HCT116 (cell line): ENCODE data around the gene SND1.

Source experiments
- EZH2 ChIP-seq: fragments of 200-600 bp; sonication (generic); IDR thresholded peaks from 2 replicates; pipeline ENCODE4 v1.6.1; 2017; ENCODE audit warnings: antibody characterized with exemption, mixed run types
- POLR2A ChIP-seq: IDR thresholded peaks from 2 replicates; pipeline ENCODE4 v1.7.0; 2011; ENCODE audit warnings: borderline replicate concordance; ENCODE audit not compliant: insufficient read depth, insufficient read length; ENCODE audit errors: extremely low read depth
- SRF ChIP-seq: IDR thresholded peaks from 2 replicates; pipeline ENCODE4 v1.6.1; 2012; ENCODE audit warnings: low read depth
- TF ChIP-seq, protein P1 (sequence below), 3 experiments: fragments of 200-600 bp in 1 of 3; sonication (generic) in 1 of 3; IDR thresholded peaks in 2 of 3; conservative IDR thresholded peaks in 1 of 3; 2 replicates each; pipeline ENCODE4 v1.5.1; 2012 to 2017; ENCODE audit warnings: low read depth in 2 of 3, low read length in 2 of 3, antibody characterized with exemption in 1 of 3, borderline replicate concordance in 1 of 3, control low read depth in 1 of 3, mild to moderate bottlenecking in 1 of 3, mixed read lengths in 1 of 3, mixed run types in 1 of 3, moderate library complexity in 1 of 3; ENCODE audit not compliant: insufficient read depth in 1 of 3

DNA sequence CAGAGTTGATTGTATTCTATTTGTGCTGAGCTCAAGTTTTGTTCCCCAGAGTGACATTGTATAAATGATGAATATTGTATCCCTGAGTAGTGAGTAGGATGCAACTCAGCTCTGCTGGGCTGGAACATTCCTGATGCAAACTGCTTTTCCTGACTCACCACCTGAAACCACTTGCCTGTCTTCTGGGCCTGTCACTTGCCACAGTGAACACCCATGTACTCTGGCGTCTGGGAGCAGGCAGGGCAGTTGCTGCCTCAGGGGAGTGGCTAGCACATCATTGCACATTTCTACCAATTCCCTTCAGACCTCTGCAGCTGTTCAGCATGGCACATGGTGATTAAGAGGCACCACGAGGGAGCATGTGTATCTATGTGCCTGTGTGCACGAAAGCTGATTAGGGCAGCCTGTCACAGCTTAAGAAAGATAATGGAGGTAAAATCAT, 157.3 kb downstream of the SND1 start:
- TF ChIP-seq EZH2 (no peak), POLR2A (no peak), SRF (no peak)
- TF ChIP-seq, protein P1, sequence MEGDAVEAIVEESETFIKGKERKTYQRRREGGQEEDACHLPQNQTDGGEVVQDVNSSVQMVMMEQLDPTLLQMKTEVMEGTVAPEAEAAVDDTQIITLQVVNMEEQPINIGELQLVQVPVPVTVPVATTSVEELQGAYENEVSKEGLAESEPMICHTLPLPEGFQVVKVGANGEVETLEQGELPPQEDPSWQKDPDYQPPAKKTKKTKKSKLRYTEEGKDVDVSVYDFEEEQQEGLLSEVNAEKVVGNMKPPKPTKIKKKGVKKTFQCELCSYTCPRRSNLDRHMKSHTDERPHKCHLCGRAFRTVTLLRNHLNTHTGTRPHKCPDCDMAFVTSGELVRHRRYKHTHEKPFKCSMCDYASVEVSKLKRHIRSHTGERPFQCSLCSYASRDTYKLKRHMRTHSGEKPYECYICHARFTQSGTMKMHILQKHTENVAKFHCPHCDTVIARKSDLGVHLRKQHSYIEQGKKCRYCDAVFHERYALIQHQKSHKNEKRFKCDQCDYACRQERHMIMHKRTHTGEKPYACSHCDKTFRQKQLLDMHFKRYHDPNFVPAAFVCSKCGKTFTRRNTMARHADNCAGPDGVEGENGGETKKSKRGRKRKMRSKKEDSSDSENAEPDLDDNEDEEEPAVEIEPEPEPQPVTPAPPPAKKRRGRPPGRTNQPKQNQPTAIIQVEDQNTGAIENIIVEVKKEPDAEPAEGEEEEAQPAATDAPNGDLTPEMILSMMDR (IDR thresholded peaks at IDR 0.05 in 2 of 3, conservative IDR thresholded peaks at IDR 0.05 in 1 of 3; ENCODE audit: borderline replicate concordance in 1 of 3, insufficient read depth in 1 of 3, low read depth in 2 of 3, low read length in 2 of 3): no peak
